Adrenal gland (tissue), 12 donors: ENCODE data around the gene KSR2. TPM values are rescaled to one million over a fixed set of nuclear protein-coding genes. Genes with fewer than 3 reads are reported as not detected.

ENCODE experiments used
- DNase-seq, 7 donors: peaks; one replicate each; pipeline ENCODE4 v3.0.0-alpha.2; 2019 to 2020
- H3K27ac ChIP-seq, 5 donors: fragments of 200-600 bp; sonication (generic) in 4 of 5; 1 replicate in 3 of 5; 2 replicates in 2 of 5; pipeline versions ENCODE4 v1.5.1 to v1.8.0; 2016 to 2020; ENCODE audit warnings: mild to moderate bottlenecking in 1 of 5
- H3K27me3 ChIP-seq: fragments of 200-600 bp; 2 replicates; pipeline ENCODE4 v1.8.0; 2021
- H3K36me3 ChIP-seq, 2 donors: fragments of 200-600 bp; replicated peaks in 1 of 2; 1 replicate in 1 of 2; 2 replicates in 1 of 2; pipeline versions ENCODE4 v1.5.1 to v1.8.0; 2018 to 2022
- H3K4me1 ChIP-seq, 2 donors: fragments of 200-600 bp; replicated peaks in 1 of 2; 1 replicate in 1 of 2; 2 replicates in 1 of 2; pipeline versions ENCODE4 v1.5.1 to v1.8.0; 2018 to 2021
- H3K4me3 ChIP-seq, 4 donors: fragments of 200-600 bp; sonication (generic) in 3 of 4; one replicate each; pipeline ENCODE4 v1.5.1; 2016 to 2018
- H3K9me3 ChIP-seq, 3 donors: fragments of 200-600 bp; sonication (generic) in 1 of 3; replicated peaks in 1 of 3; 1 replicate in 2 of 3; 2 replicates in 1 of 3; pipeline versions ENCODE4 v1.5.1 to v1.8.0; 2016 to 2021
- POLR2A ChIP-seq, 2 donors: fragments of 450-650 bp; IDR thresholded peaks; one replicate each; pipeline ENCODE4 v1.6.1; 2017; ENCODE audit warnings: antibody characterized with exemption in 2 of 2, mild to moderate bottlenecking in 2 of 2, moderate library complexity in 1 of 2
- WGBS, 4 donors: extraction: QIAGEN DNeasy Blood & Tissue Kit in 2 of 4; methylation state at CpG; one replicate each; pipeline versions ENCODE4 v1.1.5 to v1.1.7; 2013 to 2017; 5-methylcytosine and 5-hydroxymethylcytosine counted together
- intact Hi-C, 2 donors: fragments of 100-400 bp; cut with DNase I; formaldehyde crosslinking; loops; one replicate each; pipeline versions ENCODE4 v1.14.1 to v1.15.0; 2022 to 2023
- polyA plus RNA-seq, 3 donors: library from polyadenylated mRNA; stranded (reverse); fragments of 200-250 nt in 2 of 3; fragments of 350-450 nt in 1 of 3; fragmentation: Illumina TruSeq in 1 of 3; extraction: RNeasy Lipid Tissue Mini Kit (QIAGEN cat#74804) in 1 of 3; gene quantifications; one replicate each; pipeline ENCODE4 v1.2.3, GENCODE V29; 2013 to 2014
- total RNA-seq, 9 donors: library from RNA; depleted of rRNA in 4 of 9; stranded (reverse); fragments of >200 nt in 4 of 9; fragments of 120-200 nt in 1 of 9; fragmentation: NEBNext Ultra II Directional in 1 of 9; extraction: Animal tissue kit (Norgen Biotek cat#: 25700) in 1 of 9; gene quantifications; one replicate each; pipeline versions ENCODE4 v1.1.0 to v1.2.4, GENCODE V29; 2013 to 2023
- TF ChIP-seq, protein P1 (sequence below), 6 experiments: fragments of 450-650 bp in 4 of 6; fragments of 200-600 bp in 2 of 6; sonication (generic) in 1 of 6; IDR thresholded peaks; 1 replicate in 5 of 6; 2 replicates in 1 of 6; pipeline versions ENCODE4 v1.5.1 to v1.8.0; 2016 to 2021; ENCODE audit warnings: antibody characterized with exemption in 6 of 6, mild to moderate bottlenecking in 2 of 6, moderate library complexity in 1 of 6
- donor health status: healthy with polysubstance abuse.
- donor health status: Bipolar disorder and iron deficiency.
- donor health status: DM: yes; HTN: yes; CAD: no.
- donor health status: DM: no; HTN: no; CAD: no.
- donor health status: DM: no; HTN: no; CAD: no.
- donor health status: DM: yes; HTN: yes; CAD: no.

KSR2 gene
- total and polyA plus RNA-seq, 12 donors: 0.03 to 2.7 (median 0.84) TPM; not detected in 3

DNA sequence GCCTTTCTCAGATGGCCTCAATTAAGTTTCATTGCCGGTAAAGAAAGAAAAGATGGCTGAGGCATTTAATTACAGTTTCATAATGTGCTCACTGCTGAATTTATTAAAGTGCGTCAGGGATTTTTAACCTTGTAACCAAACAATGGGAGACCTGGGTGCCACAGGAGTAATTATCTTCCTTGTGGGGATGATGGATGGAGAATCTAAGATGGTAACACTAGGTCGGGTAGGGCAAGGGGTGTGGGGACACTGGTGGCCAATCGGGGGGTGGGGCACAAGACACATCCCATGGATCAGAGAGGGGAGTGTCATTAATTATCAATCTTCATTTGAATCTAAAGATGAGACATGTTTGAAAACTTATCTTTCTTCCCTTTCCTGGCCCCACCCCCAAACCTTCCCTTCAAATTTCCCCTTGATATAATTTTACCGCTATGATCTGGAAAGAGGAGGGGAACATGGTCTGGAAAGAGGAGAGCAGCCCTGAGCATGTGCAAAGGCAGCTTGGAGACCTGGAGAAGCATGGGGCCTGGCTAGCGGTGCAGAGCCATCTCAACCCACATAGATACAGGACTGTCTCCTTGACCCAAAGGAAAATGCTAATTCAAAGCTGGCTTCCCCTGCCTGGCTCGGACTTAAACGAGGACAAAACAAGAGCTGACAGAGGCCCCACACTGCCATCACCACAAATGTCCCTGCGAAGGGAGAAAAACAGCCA lies 376.0 kb downstream of the KSR2 start:
- no peak for TF ChIP-seq POLR2A (IDR thresholded peaks at IDR 0.05)
- Histone ChIP-seq H3K27ac (no peak overlapping the region), H3K4me1 (no peaks in the 10 kb centered on the region), H3K4me3 (no peak overlapping the region), H3K27me3 (no peaks in the 10 kb centered on the region), H3K36me3 (no peaks in the 10 kb centered on the region), H3K9me3 (no peaks in the 10 kb centered on the region)
- no peak for DNase-seq
- intact Hi-C loops: no loop called here
- 45 to 51% (median 48%) methylated on average over 8 to 9 of the region's 9 CpGs for WGBS, 4 donors

DNA sequence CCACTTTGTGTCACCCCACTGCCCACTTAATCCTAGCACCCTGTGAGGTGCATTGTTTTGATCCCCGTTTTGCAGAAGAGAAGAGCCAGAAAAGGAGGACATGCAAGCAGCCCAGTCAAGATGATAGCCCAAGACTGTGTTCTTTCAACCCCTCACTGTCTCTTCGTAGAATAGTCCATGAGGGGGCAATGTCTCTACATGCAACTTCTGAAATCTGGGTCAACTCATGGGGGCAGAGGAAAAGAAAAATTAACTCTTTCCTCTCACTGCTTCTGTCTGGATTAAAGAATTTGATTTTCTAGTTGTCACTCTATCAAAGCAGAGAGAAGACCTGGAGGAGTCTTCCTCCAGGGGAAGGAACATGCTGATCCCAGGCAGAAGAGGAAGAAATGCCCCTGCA lies 377.8 kb downstream of the KSR2 start:
- no peaks in the 10 kb centered on the region for H3K4me1 ChIP-seq
- intact Hi-C loops: no loop called here
- TF ChIP-seq, protein P1, sequence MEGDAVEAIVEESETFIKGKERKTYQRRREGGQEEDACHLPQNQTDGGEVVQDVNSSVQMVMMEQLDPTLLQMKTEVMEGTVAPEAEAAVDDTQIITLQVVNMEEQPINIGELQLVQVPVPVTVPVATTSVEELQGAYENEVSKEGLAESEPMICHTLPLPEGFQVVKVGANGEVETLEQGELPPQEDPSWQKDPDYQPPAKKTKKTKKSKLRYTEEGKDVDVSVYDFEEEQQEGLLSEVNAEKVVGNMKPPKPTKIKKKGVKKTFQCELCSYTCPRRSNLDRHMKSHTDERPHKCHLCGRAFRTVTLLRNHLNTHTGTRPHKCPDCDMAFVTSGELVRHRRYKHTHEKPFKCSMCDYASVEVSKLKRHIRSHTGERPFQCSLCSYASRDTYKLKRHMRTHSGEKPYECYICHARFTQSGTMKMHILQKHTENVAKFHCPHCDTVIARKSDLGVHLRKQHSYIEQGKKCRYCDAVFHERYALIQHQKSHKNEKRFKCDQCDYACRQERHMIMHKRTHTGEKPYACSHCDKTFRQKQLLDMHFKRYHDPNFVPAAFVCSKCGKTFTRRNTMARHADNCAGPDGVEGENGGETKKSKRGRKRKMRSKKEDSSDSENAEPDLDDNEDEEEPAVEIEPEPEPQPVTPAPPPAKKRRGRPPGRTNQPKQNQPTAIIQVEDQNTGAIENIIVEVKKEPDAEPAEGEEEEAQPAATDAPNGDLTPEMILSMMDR (IDR thresholded peaks at IDR 0.05): no peak
- no peak for TF ChIP-seq POLR2A (IDR thresholded peaks at IDR 0.05)
- H3K9me3 ChIP-seq: no peaks in the 10 kb centered on the region
- no peak for DNase-seq
- no peak overlapping the region for H3K27ac ChIP-seq
- no peaks in the 10 kb centered on the region for H3K36me3 ChIP-seq
- peaks cover 8% of the 10 kb centered on the region for H3K27me3 ChIP-seq
- WGBS, 4 donors: 49 to 59% (median 50%) methylated on average over 2 of the region's 2 CpGs
- no peak overlapping the region for H3K4me3 ChIP-seq

DNA sequence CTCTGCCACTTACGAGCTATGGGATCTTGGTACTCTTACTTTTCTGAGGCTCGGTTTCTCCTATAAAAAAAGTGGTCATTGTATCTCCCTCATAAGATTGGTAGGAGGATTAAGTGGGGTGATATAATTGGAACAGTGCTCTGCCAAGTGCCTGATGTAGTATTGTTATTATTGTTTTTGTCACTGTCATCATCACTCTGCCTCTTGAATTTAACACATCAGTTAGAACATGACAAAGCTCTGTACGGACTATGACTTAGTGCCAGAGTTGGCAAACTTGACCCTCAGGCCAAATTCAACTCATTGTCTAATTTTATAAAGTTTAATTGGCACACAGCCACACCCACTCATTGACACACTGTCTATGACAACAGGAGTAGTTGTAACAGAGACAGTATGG lies 378.4 kb downstream of the KSR2 start:
- DNase-seq: no peak
- intact Hi-C loops: no loop called here
- H3K4me3 ChIP-seq: no peak overlapping the region
- H3K4me1 ChIP-seq: no peaks in the 10 kb centered on the region
- H3K27ac ChIP-seq: no peak overlapping the region
- H3K9me3 ChIP-seq: no peaks in the 10 kb centered on the region
- 69 to 92% (median 85%) methylated on average over 3 of the region's 3 CpGs for WGBS, 4 donors
- peaks cover 8% of the 10 kb centered on the region for H3K27me3 ChIP-seq
- no peak for TF ChIP-seq POLR2A (IDR thresholded peaks at IDR 0.05)
- H3K36me3 ChIP-seq: no peaks in the 10 kb centered on the region

DNA sequence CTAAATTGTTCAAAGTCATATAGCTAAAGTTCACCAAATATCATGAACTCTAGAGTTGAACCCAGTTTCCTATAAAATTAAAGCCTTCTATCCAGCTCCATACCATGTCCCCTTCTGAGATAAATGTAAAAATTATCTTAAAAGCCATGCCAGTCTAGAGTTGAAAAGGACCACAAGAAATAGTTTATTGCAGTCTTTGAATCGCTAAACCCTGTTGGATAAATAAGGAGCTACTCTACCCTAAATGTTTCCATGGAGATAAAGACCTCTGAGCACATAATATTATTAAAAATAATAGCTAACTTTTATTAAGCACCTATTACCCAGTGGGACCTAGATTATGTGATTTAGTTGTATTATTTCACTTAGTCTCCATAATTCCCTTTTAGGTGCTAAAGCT lies 379.8 kb downstream of the KSR2 start:
- 82 to 95% (median 87%) methylated on average over 1 of the region's 1 CpG for WGBS, 4 donors
- Histone ChIP-seq H3K36me3 (no peaks in the 10 kb centered on the region), H3K4me1 (no peaks in the 10 kb centered on the region), H3K27ac (no peak overlapping the region), H3K9me3 (no peaks in the 10 kb centered on the region), H3K4me3 (no peak overlapping the region), H3K27me3 (peaks cover 8% of the 10 kb centered on the region)
- intact Hi-C loops: loop anchor here (5.0 to 10.0 kb wide), 2 partner anchors 222 to 374 kb away; no protein-coding TSS in a partner anchor
- DNase-seq: no peak
- TF ChIP-seq, protein P1 (IDR thresholded peaks at IDR 0.05): no peak
- no peak for TF ChIP-seq POLR2A (IDR thresholded peaks at IDR 0.05)

DNA sequence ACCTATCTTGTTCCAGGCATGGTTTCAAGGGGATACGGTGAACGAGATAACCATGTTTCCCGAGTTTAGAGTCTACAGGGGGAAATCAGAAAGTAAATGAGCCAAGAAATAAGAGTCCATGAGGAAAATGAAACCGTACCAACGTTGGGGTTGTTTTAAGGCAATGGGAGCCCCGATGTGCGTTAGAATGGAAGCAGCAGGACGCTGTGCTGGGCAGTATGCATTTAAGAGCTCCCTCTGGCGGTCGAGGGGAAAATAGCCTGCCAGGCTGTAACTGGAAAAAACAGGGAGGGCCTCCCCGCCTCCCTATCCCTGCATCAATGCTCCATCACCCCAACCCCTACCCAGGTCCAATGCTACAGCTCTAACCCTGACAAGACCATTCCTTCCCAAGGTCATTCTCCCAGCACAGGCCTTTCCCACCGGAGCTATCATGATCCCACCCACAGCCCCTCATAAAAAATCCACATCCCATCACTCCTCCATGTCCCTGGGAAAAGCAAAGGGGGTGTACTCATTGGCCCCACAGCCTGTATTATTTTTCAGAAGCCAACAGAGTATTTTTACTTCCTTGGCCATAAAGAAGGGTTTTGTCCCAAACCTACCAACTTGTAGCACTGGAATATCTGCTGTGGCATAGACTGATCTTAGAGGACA lies 381.0 kb downstream of the KSR2 start:
- H3K27ac ChIP-seq: no peak overlapping the region
- intact Hi-C loops: loop anchor here (2.0 to 10.0 kb wide), 3 partner anchors 219 to 373 kb away; no protein-coding TSS in a partner anchor
- H3K4me1 ChIP-seq: no peaks in the 10 kb centered on the region
- WGBS, 4 donors: 11 to 22% (median 15%) methylated on average over 12 of the region's 12 CpGs
- no peaks in the 10 kb centered on the region for H3K9me3 ChIP-seq
- H3K36me3 ChIP-seq: no peaks in the 10 kb centered on the region
- peak; percentile 35 to 73 (median 60) for DNase-seq
- H3K27me3 ChIP-seq: peaks cover 8% of the 10 kb centered on the region
- TF ChIP-seq, protein P1 (IDR thresholded peaks at IDR 0.05): peak; percentile 73 to 87 (median 80)
- TF ChIP-seq POLR2A (IDR thresholded peaks at IDR 0.05): no peak
- H3K4me3 ChIP-seq: no peak overlapping the region
